Gastroesophageal sphincter (tissue), 4 donors: ENCODE measurements around the gene FOXO6. TPM values are rescaled to one million over a fixed set of nuclear protein-coding genes. Genes with fewer than 3 reads are reported as not detected.

Experiments
- ATAC-seq: fragments of 150-250 bp; one replicate; pipeline ENCODE4 v1.9.1; 2016; ENCODE audit warnings: mild to moderate bottlenecking, moderate library complexity
- H3K27ac ChIP-seq, 4 donors: fragments of 200-600 bp; sonication (generic) in 3 of 4; 1 replicate in 3 of 4; 2 replicates in 1 of 4; pipeline ENCODE4 v1.5.1; 2016 to 2019
- H3K27me3 ChIP-seq: fragments of 200-600 bp; sonication (generic); one replicate; pipeline ENCODE4 v1.5.1; 2019
- H3K36me3 ChIP-seq, 2 donors: fragments of 200-600 bp; sonication (generic); one replicate each; pipeline ENCODE4 v1.5.1; 2019; ENCODE audit warnings: control low read depth in 1 of 2
- H3K4me1 ChIP-seq, 3 donors: fragments of 200-600 bp; sonication (generic); 1 replicate in 2 of 3; 2 replicates in 1 of 3; pipeline ENCODE4 v1.5.1; 2016 to 2019; ENCODE audit warnings: control low read depth in 2 of 3
- H3K4me3 ChIP-seq, 2 donors: fragments of 200-600 bp; sonication (generic); one replicate each; pipeline ENCODE4 v1.5.1; 2019; ENCODE audit warnings: mild to moderate bottlenecking in 1 of 2, moderate library complexity in 1 of 2
- H3K9me3 ChIP-seq, 3 donors: fragments of 200-600 bp; sonication (generic); one replicate each; pipeline ENCODE4 v1.5.1; 2017 to 2019; ENCODE audit warnings: control low read depth in 2 of 3
- EP300 ChIP-seq: sonication (generic); formaldehyde crosslinking; IDR thresholded peaks from one replicate; pipeline ENCODE4 v1.6.1; 2017; ENCODE audit warnings: antibody characterized with exemption, mild to moderate bottlenecking
- POLR2A ChIP-seq, 2 donors: fragments of 450-650 bp; IDR thresholded peaks; one replicate each; pipeline ENCODE4 v1.6.1; 2017; ENCODE audit warnings: antibody characterized with exemption in 2 of 2, mild to moderate bottlenecking in 2 of 2, moderate library complexity in 1 of 2
- POLR2AphosphoS5 ChIP-seq: sonication (generic); formaldehyde crosslinking; IDR thresholded peaks from one replicate; pipeline ENCODE4 v1.6.1; 2017; ENCODE audit warnings: antibody characterized with exemption
- WGBS, 2 donors: methylation state at CpG; one replicate each; pipeline ENCODE4 v1.1.5; 2018; ENCODE audit warnings: low coverage in 1 of 2; 5-methylcytosine and 5-hydroxymethylcytosine counted together
- total RNA-seq, 4 donors: library from RNA; depleted of rRNA; stranded (reverse); fragments of >200 nt; gene quantifications; one replicate each; pipeline ENCODE4 v1.1.0, GENCODE V29; 2016
- TF ChIP-seq, protein P1 (sequence below), 4 experiments: fragments of 200-600 bp in 2 of 4; fragments of 450-650 bp in 2 of 4; sonication (generic) in 1 of 4; IDR thresholded peaks; one replicate each; pipeline ENCODE4 v1.5.1; 2017 to 2019; ENCODE audit warnings: antibody characterized with exemption in 4 of 4, mild to moderate bottlenecking in 2 of 4, moderate library complexity in 2 of 4

FOXO6 gene
- total RNA-seq, 4 donors from 2014 or later, result 0.27 to 2.2 (median 1.9) TPM

DNA sequence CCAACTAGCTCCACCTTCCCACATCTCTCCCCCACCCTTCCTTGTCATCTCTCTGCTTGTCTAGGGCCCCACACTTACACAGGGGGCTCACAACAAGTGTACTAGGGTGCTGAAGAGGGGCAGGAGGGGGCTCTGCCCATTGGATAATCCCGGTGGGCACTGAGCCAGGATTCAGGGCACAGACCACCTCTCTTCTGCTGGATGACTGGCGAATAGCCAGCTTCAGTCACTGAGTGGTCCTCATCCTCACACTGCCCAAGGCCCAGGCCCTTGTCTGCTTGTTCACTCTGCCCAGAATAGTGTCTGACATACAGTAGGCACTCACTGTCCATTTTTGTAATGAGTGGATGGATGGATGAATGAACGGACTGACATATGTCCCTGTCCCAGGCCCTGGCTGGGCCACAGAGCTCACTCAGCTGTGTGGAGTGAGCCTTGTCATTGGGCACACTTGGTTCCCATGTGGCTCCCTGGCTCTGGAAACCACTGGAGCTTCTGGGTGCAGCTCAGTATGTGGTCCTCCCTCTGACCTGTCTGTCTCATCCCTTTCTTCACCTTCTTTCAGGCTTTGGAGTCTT lies 36.6 kb downstream of the FOXO6 start:
- no peak for ATAC-seq
- Histone ChIP-seq H3K4me1 (peaks cover 0 to 14% (median 0%) of the 10 kb centered on the region in 3 donors), H3K36me3 (no peaks in the 10 kb centered on the region), H3K4me3 (no peak overlapping the region), H3K27ac (no peak overlapping the region), H3K27me3 (peaks cover 6% of the 10 kb centered on the region), H3K9me3 (no peaks in the 10 kb centered on the region)
- WGBS, 2 donors, result 50 to 80% methylated on average over 1 to 3 of the region's 3 CpGs
- TF ChIP-seq, protein P1, sequence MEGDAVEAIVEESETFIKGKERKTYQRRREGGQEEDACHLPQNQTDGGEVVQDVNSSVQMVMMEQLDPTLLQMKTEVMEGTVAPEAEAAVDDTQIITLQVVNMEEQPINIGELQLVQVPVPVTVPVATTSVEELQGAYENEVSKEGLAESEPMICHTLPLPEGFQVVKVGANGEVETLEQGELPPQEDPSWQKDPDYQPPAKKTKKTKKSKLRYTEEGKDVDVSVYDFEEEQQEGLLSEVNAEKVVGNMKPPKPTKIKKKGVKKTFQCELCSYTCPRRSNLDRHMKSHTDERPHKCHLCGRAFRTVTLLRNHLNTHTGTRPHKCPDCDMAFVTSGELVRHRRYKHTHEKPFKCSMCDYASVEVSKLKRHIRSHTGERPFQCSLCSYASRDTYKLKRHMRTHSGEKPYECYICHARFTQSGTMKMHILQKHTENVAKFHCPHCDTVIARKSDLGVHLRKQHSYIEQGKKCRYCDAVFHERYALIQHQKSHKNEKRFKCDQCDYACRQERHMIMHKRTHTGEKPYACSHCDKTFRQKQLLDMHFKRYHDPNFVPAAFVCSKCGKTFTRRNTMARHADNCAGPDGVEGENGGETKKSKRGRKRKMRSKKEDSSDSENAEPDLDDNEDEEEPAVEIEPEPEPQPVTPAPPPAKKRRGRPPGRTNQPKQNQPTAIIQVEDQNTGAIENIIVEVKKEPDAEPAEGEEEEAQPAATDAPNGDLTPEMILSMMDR (IDR thresholded peaks at IDR 0.05), result no peak
- TF ChIP-seq EP300, result no peak
- no peak for TF ChIP-seq POLR2A (IDR thresholded peaks at IDR 0.05)
- TF ChIP-seq POLR2AphosphoS5, result no peak

DNA sequence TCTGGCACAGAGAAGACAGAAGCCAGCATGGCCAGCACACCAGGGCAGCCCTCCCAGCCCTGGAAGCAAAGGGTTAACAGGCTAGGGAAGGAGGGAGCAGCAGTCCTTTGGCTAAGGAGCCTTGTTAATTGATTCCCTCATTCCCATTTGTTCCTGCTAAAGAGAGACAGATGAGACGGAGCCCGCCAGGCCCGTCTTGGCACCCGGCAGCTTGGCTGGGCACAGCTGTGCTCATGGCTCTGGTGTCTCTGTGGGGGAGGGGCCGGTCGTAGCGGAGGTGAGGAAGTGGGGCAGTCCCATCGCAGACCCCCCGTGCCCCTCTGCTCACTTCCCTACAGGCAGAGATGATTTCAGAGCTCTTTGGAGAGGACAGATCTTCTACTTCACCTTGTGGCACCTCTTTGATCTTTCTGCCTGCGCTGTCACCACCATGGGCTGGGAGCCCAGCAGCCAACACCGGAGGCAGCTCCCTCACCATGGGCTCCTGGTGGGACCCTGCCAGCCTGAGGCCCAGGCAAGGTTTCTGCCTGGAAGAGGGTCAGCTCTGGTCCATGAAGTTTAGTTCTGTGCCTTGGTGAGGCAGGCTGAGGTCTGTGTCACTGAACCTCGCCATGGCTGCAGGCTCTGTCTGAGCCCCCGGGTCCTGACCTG lies 38.0 kb downstream of the FOXO6 start:
- H3K4me3 ChIP-seq, result no peak overlapping the region
- H3K9me3 ChIP-seq, result no peaks in the 10 kb centered on the region
- peaks cover 0 to 18% (median 0%) of the 10 kb centered on the region in 3 donors for H3K4me1 ChIP-seq
- no peak for ATAC-seq
- no peaks in the 10 kb centered on the region for H3K36me3 ChIP-seq
- WGBS, 2 donors, result 46% methylated on average over 7 of the region's 13 CpGs; no CpG with 5 or more reads in 1 of the 2 donors
- no peak for TF ChIP-seq POLR2A (IDR thresholded peaks at IDR 0.05)
- no peak for TF ChIP-seq EP300
- TF ChIP-seq, protein P1 (IDR thresholded peaks at IDR 0.05), result no peak
- no peak for TF ChIP-seq POLR2AphosphoS5
- H3K27ac ChIP-seq, result no peak overlapping the region
- H3K27me3 ChIP-seq, result peaks cover 6% of the 10 kb centered on the region

DNA sequence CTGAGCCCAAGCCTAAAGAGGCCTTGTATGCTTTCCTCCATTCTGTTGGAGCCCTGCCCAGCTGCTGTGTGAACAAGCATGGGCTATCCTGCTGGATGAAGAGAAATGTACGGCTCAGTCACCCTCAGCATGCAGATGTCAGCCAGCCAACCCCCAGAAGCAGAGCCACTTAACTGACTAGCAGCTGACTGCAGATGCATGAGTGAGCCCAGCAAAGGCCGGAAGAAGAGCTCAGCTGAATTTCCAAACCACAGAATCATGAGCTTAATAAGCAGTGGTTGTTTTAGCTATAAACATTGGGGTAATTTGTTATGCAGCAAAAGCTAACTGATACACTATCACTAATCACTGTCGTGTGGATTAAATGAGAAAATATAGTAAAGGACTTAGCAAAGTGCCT lies 39.0 kb downstream of the FOXO6 start:
- Histone ChIP-seq H3K27ac (no peak overlapping the region), H3K27me3 (peaks cover 15% of the 10 kb centered on the region), H3K9me3 (no peaks in the 10 kb centered on the region), H3K36me3 (no peaks in the 10 kb centered on the region), H3K4me1 (peaks cover 0 to 23% (median 4%) of the 10 kb centered on the region in 3 donors), H3K4me3 (no peak overlapping the region)
- WGBS, 2 donors, result 83 to 94% methylated on average over 1 to 2 of the region's 3 CpGs
- TF ChIP-seq EP300 (no peak), POLR2AphosphoS5 (no peak), POLR2A (IDR thresholded peaks at IDR 0.05) (no peak)
- TF ChIP-seq, protein P1 (IDR thresholded peaks at IDR 0.05), result no peak
- no peak for ATAC-seq

DNA sequence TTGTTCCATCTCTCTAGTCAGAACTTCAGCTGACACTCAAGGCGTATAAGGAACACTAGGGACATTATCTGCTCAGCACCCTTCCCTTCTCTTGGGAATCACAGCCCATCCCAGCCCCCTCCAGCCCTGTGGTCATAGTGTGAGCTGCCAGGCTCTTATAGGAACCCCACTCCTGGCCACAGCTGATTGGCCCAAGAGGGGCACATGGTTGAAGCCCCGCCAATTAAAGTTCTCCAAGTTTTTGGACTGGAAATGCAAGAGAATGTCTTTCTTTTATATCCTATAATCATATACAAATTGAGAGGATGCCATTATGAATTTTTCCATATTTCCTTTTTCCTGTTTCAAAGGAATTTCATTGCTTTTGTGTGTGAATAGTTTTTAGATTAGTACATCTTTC lies 40.7 kb downstream of the FOXO6 start:
- H3K4me3 ChIP-seq, result no peak overlapping the region
- ATAC-seq, result no peak
- peaks cover 0 to 19% (median 4%) of the 10 kb centered on the region in 3 donors for H3K4me1 ChIP-seq
- TF ChIP-seq EP300 (no peak), POLR2AphosphoS5 (no peak), POLR2A (IDR thresholded peaks at IDR 0.05) (no peak)
- TF ChIP-seq, protein P1 (IDR thresholded peaks at IDR 0.05), result no peak
- H3K27me3 ChIP-seq, result peaks cover 10% of the 10 kb centered on the region
- H3K27ac ChIP-seq, result no peak overlapping the region
- 82 to 100% methylated on average over 2 of the region's 2 CpGs for WGBS, 2 donors
- no peaks in the 10 kb centered on the region for H3K9me3 ChIP-seq
- no peaks in the 10 kb centered on the region for H3K36me3 ChIP-seq

DNA sequence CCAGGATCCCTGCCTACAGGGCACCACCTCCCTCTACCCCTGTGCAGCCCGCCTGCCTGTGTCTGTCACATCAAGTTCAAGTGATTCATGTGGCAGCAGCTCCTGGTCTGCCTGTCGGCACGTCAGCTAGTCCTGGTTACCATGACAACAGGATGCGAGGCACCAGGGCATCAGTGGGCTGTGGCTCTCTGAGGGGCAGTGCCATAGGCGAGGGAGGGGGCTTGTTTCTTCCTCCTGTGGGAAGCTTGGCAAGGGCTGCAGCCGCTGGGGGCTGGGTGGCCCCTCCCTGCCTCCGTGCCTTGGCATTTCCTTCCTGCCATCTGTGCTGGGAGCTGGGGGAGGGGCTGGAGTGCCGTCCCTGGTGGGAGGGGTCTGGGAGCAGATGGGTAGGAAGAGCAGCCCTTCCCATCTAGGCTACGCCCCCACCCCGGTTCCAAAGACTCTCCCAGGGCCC lies 43.1 kb downstream of the FOXO6 start:
- Histone ChIP-seq H3K27ac (no peak overlapping the region), H3K36me3 (no peaks in the 10 kb centered on the region), H3K4me3 (no peak overlapping the region), H3K4me1 (peaks cover 0 to 12% (median 4%) of the 10 kb centered on the region in 3 donors), H3K27me3 (peaks cover 33% of the 10 kb centered on the region), H3K9me3 (no peaks in the 10 kb centered on the region)
- TF ChIP-seq POLR2A (IDR thresholded peaks at IDR 0.05) (no peak), POLR2AphosphoS5 (no peak), EP300 (no peak)
- TF ChIP-seq, protein P1 (IDR thresholded peaks at IDR 0.05), result no peak
- no peak for ATAC-seq
- no CpG with 5 or more reads among the region's 10 CpGs for WGBS, 2 donors
